NCI-H460 (cell line): Measurements from ENCODE around the gene NCKAP5. TPM values are rescaled to one million over a fixed set of nuclear protein-coding genes. Genes with fewer than 3 reads are reported as not detected.

Source experiments
- DNase-seq: peaks from one replicate; pipeline ENCODE4 v3.0.0-alpha.2; 2016; ENCODE audit warnings: low read depth; ENCODE audit errors: extremely low read depth
- total RNA-seq: library from RNA; depleted of rRNA; stranded (reverse); fragments of >200 nt; shearing (Covaris generic); gene quantifications from 2 replicates; pipeline ENCODE4 v1.2.3, GENCODE V29; 2014

NCKAP5 gene
- total RNA-seq, 1 experiment from 2014 or later, result 10.0 TPM

DNA sequence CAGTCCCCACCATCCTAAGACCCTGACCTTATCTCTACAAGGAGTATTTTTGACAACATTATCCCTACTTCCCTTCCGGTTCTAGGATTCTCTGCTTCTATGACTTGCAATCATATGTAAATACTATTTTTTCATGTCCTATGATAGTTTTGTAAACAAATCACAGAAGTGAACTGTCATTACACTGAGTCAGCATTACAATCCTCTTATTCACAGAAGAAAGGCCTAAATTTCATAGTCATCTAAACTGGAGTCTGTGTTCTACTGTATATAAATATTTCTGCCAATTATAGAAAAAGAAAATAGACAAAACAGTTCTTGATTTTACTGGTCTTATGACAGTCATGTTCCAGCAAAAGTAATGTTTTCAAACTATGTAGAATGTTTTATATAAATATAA, 265.1 kb downstream of the NCKAP5 start:
- no peak for DNase-seq

DNA sequence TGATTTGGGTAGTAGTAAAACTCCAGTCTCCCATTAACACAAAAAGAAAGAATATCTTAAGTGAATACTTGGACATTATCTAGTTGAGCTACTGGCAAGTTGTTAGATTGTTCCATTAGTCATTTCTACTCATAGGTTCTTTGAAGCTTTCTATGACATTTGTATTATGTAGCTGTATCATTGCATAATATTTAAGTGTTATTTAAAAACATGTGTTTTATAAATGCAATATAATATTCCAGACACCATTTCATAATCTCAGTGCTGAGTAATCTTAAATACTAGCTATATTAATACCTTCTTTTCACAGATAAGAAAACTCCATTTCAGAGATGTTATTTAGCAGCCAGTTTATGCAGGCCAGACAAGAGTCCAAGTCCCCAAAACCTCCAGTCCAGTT, 271.9 kb downstream of the NCKAP5 start:
- no peak for DNase-seq

DNA sequence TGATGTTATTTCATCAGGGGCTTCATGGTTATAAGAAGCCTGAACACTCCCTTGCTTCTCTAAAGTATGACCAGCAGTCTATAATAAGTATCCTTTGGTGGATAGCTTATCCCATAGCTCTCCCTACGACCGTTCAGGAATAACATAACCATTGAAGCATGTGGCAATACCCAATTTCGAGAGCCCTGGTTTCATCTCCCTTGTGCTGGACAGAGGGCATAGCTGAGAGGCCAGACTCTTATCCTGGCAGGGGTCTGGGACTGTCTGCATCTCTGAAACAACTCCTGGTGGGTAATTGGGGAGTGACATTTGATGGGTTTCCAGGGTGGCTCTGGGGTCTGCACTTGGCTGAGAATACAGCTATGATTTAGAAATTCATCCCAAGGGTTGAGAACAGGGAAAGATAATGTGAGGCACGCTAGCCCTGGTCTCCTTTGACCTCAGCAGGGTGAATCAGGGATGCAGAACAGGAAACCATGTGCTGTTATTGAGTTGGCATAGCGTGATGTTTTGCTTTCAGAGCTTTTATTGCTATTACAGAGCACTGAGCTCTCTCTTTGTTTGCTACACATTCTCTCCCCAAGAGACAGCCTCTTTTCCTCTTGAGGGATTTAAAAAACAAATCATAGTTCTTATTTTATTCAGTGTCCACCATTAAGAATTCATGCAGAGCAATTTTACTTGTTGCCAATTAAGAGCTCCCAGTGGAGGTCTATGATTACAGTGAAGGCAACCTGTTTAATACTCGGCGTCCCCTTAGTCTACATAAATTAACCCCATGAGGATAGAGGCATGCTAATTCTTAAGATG, 274.5 kb downstream of the NCKAP5 start:
- no peak for DNase-seq

DNA sequence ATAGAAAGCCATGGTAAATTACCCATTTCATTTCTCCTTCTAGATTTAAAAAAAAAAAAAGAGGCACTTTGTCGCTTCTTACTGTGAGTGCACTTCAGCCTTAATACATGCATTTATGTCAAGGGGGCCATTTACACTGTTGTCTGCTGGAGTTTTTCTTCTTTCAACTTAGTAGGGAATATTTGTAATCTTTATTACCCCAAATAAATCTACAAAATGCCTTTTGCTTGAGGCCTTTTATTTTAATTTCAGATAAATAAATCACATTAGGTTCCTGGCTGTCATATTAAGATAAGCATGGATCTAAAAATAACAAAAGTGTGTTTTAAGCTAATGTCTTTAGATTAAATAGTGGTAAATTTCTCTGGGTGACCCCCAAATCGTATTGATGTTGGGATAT, 276.0 kb downstream of the NCKAP5 start:
- no peak for DNase-seq

DNA sequence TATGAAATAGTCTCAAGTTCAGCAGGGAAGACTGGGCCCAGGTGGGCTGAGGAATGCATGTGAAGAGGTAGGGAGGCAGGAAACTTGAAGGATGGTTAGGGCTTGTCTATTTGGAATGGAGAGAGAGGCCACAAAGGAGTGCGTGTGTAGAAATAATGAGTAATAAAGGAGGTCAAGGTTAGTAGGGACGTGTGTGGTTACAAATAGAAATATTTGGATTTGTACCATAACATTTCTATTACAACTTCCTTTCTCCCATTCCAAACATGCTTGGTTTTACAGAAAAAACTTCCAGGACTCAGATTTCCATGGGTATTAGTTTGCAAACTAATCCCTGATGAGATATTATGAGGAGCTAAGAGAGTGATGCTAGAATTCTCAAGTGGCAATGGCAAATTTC, 280.6 kb downstream of the NCKAP5 start:
- DNase-seq, result no peak

DNA sequence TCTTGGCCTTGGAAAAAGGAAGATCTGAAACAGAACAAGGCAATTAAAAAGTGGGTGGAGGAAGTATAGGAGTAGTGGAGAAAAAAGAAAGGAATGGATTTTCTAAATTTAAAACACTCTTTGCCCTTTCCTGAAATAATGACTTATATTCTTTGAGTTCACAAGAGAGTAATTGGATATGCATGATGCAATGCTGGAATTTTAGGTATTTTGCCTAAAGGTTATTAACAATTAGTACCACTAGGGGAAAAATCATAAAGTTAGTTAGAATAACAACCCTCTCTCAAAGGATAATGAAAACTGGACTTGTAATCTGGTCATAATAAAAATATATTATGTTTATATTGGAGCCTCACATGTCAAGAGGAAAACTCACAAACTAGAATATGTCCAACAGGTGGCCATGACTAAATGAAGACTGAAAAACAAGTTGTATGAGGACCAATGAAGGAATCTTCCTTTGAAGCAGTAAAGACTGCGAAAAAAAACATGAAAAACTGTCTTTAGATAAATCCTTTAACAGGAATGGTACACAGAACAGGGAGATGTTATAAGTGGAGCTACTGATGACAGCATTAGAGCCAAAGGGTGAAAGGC, 281.8 kb downstream of the NCKAP5 start:
- no peak for DNase-seq

DNA sequence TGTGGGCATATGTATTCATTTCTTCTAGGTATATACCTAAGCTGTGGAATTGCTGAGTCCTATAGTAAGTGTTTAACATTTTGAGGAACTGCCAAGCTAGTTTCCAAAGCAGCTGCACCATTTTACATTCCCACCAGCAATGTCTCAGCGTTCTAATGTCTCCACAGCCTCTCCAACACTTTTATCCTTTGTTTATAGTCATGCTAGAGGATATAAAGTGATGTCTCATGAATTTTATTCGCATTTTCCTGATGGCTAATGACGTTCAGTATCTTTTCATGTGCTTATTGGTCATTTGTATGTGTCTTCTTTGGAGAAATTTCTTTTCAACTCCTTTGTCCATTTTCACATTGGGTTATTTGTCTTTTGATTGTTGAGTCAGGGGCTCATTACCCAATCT, 295.2 kb downstream of the NCKAP5 start:
- no peak for DNase-seq

DNA sequence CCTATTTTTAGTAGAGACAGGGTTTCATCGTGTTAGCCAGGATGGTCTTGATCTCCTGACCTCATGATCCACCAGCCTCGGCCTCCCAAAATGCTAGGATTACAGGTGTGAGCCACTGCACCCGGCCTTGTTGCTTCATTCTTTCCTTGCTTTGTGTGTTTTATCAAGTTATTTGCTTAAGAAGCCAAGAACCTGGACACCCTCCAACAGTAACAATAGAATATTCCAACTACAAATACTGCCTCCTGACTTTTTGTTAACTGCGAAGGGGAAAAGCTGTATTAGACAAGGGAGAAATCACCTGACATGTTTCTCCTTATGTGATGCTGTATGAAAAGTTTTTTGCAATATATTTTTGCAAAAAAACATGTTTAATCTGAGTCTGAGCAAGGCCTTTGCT, 297.2 kb downstream of the NCKAP5 start:
- DNase-seq, result no peak

DNA sequence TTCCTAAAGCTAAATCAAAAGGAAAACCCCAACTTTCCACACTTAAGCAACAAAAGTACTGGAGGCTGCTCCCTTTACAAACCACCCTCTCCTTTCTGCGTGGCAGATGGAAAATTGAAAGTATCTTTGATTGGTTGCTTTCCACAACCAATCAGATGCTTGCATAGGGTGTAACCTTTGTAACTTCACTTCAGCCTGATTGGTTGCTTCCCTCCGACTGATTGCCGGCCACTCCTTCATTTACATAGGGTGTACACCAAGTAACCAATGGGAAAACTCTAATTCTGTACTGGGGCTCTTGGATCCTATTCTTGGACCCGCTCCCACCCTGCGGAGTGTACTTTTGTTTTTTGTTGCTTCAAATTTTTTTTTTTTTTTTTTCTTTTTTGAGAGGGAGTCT, 297.7 kb downstream of the NCKAP5 start:
- no peak for DNase-seq

DNA sequence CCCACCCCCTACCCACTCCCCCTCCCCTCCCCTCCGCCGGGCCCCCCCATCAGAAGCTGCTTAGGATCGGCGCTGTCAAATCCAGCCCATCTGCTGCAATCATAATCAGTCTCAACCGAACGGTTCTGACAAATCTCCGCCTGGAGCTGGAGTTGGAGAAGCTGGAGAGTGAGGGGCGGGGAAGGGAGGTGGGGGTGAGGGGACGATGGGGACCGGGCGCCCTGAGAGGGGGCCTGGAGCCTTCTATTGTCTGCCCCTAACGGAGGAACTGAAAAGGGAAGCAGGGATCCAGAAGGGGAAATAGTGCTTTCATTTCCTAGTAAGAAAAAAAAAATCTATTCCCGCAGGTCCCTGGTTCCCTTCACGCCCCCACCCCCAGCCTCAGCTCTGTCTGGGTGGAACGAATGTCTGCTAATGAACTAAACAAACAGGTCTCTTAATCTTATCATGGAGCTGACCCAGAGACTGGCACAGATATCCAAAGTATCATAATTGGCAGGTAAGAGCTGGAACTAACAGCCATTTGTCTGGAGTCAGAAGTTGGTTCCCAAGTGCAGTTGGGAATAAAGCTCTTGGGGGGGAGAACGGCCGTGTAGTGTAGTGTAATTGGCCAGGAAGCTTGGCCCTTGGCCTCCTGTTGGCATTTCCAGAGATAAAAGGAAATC, 301.2 kb downstream of the NCKAP5 start:
- DNase-seq, result peak; percentile 30

DNA sequence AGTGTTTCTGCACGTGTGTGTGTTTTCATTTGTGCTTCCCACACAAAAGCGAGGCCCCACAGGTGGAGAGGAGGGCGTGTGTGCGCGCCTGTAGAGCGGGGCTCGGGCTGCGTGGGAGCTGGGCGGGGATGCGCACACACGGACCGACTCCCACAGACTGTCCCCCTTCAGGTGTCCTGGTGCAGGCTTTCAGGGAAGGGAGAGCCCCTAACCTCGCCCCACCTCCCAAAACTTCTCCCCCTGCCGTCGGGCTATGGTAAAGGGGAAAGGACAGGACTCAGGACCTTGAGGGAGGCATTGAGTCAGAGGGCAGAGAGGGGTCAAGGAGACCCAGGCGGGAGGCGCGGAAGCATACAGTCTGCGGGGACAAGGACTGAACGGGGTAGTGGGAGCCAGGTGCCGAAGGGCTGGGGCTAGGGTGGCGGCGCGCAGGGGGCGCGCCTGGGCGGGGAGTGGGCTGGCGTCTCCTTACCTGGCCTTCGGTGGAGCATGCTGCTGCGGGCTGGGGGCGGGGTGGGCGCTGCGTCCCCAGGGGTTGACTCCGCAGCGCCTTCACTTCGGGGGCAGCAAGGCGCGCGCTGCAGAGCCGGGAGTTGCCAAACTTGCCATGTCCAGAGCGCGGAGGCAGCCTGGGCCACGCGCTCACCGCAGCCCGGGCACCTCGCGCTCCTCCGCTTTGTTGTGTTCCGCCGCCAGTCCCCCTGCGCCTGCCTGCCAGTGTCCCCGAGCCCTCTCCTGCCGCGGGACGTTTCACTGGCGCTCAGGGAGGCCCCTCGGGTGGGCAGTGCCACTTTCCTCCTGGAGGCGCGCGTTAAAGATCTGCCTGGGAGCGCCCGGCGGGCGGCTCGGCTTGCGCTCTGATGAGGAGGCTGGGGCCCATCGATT, 302.0 kb downstream of the NCKAP5 start:
- peak; percentile 67 for DNase-seq

DNA sequence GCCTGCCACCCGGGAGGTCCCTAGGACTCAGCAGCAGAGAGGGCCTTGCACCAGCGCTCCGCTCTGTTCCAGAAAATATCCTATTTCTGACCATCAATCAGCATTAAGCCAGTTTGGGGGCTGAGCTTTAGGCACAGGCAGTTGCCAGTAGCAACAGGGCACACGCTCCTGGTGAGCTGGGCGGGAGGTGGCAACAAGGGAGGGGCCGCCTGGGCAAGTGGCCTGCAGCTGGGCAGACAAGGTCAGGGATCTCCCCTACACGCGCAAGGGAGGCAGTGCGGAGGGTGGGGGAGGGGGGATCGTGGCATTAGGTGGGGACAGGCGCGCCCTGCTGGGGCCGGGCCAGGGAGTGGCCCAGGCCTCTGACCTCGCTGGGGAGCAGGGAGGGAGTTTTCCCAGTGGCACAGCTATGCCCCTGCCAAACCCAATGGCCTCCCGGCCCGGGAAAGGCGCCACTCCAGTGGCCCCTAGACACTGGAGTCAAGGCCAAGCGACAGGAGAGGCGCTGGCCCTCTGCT, 302.8 kb downstream of the NCKAP5 start:
- peak; percentile 84 for DNase-seq

DNA sequence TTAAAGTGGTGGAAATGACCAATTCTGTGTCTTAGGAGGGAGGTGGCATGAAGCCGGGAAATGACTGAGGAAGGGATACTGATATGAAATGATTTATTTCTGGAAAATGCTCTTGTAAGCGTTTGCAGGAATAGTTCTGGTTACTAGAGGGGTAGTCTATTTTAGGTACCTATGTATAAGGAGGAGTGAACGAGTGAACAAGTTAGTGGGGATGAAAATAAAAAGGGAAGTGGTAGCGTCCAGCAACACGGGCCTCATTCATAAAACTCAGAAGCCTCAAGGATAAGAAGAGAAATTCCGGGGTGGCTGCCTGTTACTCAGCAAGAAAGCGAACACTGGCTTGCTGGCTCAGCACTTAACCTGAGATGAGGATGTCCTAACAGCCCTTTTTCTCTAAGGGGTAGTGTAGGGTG, 303.3 kb downstream of the NCKAP5 start:
- DNase-seq, result no peak

DNA sequence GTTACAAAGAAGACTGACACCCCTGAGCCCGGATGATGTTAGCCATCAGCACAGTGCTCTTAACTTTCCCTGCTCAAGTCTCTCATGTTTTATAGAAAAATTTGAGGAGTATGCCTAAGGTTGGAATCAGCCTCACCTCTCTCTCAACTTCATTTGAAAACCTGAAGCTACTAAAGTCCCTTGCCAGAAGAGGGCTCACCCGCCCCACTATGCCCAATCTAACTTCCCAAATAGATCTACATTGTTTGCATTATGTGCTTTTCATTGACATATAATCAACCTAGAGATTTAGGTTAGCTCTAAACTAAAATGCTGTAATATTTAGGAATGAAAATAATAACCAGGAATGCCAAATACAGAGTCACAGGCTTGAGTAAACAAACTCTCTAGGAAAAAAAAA, 305.4 kb downstream of the NCKAP5 start:
- peak; percentile 26 for DNase-seq

DNA sequence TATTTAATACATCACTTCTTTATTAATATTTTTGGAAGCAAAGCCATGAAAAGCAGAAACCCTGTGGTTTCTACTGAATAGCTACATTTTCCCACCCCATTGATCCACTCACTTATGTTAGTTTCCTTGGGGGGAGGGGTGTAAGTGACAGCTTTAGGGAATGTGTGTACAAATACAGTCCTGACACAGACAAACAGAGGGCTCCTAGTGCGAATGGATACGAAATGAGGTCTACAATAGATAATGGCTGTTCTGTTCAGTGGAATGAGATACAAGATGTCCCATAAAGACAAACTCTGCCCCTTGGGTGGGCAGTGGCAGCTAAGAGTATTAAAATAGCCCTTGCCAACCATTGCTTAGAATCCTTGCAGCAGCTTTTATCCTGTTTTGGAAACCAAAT, 312.9 kb downstream of the NCKAP5 start:
- DNase-seq, result no peak

DNA sequence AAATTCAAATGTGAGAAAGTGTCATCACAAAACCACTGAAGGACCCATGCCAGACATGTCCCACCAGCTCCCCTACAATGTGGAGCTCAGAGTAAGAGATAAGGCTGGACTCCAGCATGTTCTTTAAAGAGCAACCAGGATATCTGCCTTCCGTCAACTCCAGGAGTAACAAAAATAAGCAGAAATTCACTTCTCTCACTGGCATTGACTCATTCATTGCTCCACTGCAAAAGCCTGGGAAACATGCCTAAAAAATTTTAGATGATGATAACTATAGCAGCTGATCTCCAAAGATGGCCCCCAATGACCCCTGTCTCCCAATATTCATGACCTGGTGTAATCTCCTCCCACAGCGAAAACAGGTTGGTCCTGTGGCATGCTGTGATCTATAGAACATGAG, 314.5 kb downstream of the NCKAP5 start:
- no peak for DNase-seq

DNA sequence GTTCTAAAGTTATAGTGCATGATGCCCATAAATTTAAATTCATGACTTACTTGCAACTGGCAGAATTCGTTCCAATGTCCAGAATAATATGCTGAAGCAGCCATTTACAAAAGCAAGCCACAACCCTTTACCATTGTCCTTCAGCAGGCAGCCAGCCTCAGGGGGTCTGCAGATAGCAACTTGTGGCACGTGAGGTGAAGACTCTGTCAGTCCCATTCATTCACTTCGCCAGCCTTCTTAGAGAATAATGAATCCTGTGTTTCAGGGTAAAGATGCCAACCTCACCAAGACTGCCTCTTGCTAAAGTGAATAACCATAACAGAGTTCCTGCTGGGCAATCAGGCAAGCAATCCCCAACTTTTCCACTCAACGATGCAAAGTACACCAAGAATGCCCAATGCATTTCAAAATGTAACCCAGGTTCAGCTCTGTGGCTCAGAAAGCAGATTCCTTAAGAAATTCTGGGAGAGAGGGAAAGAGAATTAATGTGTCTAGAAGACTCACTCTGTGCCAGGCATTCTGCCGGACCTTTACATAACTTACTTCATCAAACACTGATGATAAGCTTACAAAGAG, 315.4 kb downstream of the NCKAP5 start:
- DNase-seq, result no peak

DNA sequence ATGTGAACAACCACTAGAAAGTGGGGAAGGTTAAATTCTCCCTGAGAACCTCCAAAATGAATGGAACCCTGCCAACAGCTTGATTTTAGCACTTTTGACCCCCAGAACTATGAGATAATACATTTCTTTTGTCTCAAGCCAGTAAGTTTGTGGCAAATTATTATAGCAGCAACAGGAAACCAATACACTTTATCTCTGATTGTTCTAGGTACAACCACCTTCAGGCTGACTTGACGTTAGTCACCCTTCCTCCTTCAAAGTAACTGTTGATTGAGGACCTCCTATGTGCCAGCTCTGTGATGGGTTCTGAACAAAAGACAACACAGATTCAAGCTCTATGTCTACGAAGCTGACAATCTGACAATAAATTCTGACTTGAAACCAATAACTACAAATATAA, 318.9 kb downstream of the NCKAP5 start:
- DNase-seq, result no peak

DNA sequence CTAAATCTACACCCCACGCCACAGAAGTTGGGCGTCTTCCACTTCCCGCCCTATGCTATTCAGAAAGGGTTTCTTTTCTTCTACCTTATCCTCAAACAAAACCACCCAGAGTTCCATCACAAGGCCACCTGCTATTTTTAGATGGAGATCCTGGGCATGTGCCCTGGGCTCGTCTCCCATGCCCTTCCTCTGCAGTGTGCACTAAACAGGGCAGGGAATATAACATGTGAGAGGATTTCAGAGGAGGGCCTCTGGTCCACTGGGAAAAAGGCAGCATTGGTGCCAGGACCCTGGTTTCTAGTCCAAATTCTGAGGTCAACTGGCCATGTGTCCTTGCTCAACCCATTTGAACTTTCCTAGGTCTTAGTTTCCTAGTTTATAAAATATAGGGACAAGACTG, 320.0 kb downstream of the NCKAP5 start:
- DNase-seq, result no peak

DNA sequence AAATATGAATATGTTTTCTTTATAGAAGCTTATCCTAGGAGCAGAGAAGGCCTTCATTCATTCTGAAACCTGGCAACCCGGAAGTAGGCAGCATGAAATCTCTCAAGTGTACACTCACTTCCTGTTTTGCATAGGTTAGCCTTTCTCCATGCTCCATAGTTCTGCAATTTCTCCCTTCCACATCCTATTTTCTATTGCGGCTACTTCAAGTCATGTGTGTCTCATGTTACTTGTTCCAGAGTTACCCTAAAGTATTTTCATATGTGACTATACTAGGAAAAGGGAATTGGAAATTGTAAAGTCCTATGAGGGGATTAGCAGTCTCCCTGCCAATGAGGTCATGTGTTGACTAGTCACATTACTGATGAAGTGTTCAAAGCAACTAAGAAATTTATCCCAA, 320.6 kb downstream of the NCKAP5 start:
- DNase-seq, result no peak

DNA sequence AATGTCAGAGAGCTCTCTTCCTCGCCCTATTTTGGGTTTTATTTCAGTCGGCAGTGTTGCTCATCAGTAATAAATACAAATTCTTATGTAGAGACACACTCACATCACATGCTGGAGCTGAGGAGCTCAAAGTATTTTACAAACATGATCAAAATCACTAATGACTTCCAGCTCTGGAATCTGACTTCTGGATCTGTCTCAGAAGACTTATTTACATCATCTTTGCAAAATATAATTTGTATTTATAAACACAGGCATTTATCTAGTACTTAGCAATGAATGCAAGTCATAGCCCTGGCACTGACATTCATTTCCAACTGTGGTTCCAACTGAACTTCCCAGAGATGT, 327.1 kb downstream of the NCKAP5 start:
- DNase-seq, result no peak
